Endothelial cell of hepatic sinusoid (primary cell): ENCODE data around the gene NUB1.

ENCODE experiments used
- in situ Hi-C: cut with HindIII; loops from 2 replicates; pipeline ENCODE4 v1.10.0; 2017; ENCODE audit warnings: low sequenced_read_pairs

The NUB1 gene

GRCh38 chr7:151416112-151416940 lies 74.7 kb downstream of the NUB1 start:
- in situ Hi-C loops = no loop called here

- in situ Hi-C loops = no loop called here
Measured at GRCh38 chr7:151416941-151417315, 75.3 kb downstream of the NUB1 start.

GRCh38 chr7:151420144-151420543 lies 78.5 kb downstream of the NUB1 start:
- in situ Hi-C loops = no loop called here

- in situ Hi-C loops = no loop called here
Measured at GRCh38 chr7:151422212-151422611, 80.6 kb downstream of the NUB1 start.

GRCh38 chr7:151423226-151423625 lies 81.6 kb downstream of the NUB1 start:
- in situ Hi-C loops = no loop called here

- in situ Hi-C loops = no loop called here
Measured at GRCh38 chr7:151423936-151424335, 82.3 kb downstream of the NUB1 start.

GRCh38 chr7:151424799-151425198 lies 83.2 kb downstream of the NUB1 start:
- in situ Hi-C loops = no loop called here

GRCh38 chr7:151425670-151426440 lies 84.2 kb downstream of the NUB1 start:
- in situ Hi-C loops = no loop called here

GRCh38 chr7:151426441-151426903 lies 84.9 kb downstream of the NUB1 start:
- in situ Hi-C loops = no loop called here

- in situ Hi-C loops = no loop called here
Measured at GRCh38 chr7:151426904-151427704, 85.5 kb downstream of the NUB1 start.

GRCh38 chr7:151427705-151428377 lies 86.2 kb downstream of the NUB1 start:
- in situ Hi-C loops = no loop called here
